Retinal pigment epithelial cell (primary cell): ENCODE data around the gene POU6F2.
"Not testable (repeated sequence)": the region's sequence is repeated elsewhere in the genome, so short reads cannot be mapped to it uniquely, and the experiment has no call there.

Experiments used
- DNase-seq: peaks from one replicate; pipeline ENCODE4 v3.0.0-alpha.2; 2010; ENCODE audit warnings: low read depth
- H3K4me3 ChIP-seq: 2 replicates; pipeline ENCODE4 v1.5.1; 2011; ENCODE audit warnings: mild to moderate bottlenecking, low read length, control low read depth, moderate library complexity
- TF ChIP-seq, protein P1 (sequence below): conservative IDR thresholded peaks from 2 replicates; pipeline ENCODE4 v1.5.1; 2011; ENCODE audit warnings: low read depth, low read length, control low read depth, inconsistent platforms

The POU6F2 gene

DNA sequence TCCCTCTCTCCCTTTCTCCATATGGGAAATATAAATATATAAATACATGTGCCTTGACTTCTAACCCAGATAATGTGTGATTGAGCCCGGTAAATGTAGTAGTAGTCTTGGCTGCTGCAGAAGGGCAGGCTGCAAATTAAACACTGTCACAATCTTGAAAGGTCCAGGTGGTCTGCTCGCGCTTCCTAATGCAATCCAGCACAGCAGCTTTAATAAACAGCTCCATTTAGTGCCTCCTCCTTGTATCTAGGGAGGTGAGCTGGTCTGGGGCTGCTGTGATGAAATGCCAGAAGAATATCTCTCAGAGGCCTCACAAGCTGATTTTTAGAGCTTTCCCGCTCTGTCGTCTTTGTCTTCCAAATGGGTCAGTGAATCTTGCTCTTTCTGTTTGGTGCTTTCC is 782 bp downstream of the POU6F2 start:
- H3K4me3 ChIP-seq = no peak overlapping the region
- DNase-seq = no peak
- TF ChIP-seq, protein P1, sequence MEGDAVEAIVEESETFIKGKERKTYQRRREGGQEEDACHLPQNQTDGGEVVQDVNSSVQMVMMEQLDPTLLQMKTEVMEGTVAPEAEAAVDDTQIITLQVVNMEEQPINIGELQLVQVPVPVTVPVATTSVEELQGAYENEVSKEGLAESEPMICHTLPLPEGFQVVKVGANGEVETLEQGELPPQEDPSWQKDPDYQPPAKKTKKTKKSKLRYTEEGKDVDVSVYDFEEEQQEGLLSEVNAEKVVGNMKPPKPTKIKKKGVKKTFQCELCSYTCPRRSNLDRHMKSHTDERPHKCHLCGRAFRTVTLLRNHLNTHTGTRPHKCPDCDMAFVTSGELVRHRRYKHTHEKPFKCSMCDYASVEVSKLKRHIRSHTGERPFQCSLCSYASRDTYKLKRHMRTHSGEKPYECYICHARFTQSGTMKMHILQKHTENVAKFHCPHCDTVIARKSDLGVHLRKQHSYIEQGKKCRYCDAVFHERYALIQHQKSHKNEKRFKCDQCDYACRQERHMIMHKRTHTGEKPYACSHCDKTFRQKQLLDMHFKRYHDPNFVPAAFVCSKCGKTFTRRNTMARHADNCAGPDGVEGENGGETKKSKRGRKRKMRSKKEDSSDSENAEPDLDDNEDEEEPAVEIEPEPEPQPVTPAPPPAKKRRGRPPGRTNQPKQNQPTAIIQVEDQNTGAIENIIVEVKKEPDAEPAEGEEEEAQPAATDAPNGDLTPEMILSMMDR = no peak

DNA sequence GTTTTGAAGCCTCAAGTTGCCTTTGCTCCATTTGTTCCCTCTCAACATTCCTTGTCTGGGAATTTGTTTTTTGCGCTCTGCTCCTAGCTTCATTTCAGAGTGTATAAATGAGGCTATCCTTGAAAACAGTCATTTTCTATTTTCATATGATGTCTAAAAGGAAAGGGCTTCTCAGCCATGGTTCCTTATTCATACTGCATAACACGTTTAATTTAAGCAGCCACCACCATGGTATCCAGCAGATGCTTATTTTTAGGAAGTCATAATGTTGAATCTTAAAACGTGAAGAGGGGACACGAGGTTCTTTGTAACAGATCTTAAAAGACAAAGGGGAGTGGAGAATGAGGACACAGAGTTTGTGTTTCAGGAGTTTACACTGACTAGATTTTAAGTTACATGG is 14.5 kb downstream of the POU6F2 start:
- TF ChIP-seq, protein P1 = no peak
- no peak for DNase-seq
- no peak overlapping the region for H3K4me3 ChIP-seq

DNA sequence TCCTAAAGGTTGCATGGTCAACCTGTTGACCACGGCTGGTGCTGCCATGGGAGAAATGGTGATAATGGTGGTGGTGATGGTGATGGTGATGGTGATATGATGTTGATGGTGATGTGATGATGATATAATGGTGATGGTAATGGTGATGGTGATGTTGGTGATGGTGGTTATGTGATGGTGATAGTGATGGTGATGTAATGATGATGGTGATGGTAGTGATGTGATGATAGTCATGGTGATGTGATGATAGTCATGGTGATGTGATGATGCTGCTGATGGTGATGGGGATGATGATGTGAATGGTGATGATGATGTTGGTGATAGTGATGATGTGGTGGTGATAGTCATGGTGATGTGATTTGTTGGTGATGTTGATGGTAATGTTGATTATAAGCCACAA is 23.9 kb downstream of the POU6F2 start:
- DNase-seq = no peak
- TF ChIP-seq, protein P1 = no peak
- no peak overlapping the region for H3K4me3 ChIP-seq

DNA sequence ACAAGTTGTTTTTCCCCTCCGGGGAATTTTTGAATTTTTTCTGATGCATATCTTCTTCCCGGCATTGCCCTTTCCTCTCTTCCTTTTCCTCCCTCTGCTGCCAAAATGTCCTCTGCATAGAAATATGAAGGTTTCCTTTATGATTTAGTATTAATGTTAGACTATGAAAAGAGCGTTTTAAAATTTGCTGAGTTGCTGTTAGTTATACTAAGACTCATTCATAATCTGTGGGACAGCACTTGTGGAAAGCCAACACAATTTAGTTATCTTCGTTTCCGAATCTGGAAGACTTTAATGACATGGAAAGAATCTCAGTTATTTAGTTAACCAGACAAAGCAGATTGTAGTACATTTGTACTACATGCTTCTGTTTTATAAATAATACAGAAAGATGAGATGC is 25.0 kb downstream of the POU6F2 start:
- no peak overlapping the region for H3K4me3 ChIP-seq
- TF ChIP-seq, protein P1 = no peak
- no peak for DNase-seq

DNA sequence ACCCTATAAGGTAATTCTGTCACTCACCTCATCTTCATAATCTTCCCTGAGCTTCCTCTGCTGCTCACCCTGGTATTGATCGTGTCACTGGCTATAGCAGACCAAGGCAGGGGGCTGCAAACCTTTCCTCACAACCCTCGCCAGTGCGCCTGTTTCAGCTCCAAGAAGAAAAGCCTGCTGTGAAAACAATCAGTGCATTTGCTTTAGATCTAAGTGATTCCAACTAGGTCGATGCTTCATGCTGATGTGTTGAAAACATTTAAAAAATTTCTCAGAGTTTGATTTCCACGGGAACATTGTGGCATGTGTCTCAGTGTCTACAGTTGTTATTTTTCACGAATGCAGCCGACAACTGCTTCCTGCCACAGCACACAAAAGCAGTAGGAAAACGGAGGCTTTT is 27.3 kb downstream of the POU6F2 start:
- no peak overlapping the region for H3K4me3 ChIP-seq
- TF ChIP-seq, protein P1 = no peak
- no peak for DNase-seq

DNA sequence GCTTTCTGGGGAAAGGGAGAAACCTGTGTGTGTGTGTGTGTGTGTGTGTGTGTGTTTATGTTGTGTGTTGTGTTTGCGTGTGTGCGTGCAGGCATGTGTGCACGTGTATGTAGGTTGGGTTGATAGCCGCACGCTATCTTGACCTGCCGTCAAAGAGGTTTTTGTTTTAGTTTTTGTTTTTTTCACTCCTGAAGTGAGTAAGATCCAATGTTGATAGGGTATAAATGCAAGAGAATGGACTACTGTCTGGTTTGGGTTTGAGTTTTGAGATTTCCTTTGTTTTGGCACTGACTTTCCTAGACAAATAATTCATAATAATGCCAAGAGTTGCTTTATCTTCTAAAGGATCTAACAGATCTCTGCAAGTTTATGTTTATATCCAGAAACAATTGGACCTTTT is 27.8 kb downstream of the POU6F2 start:
- no peak for DNase-seq
- no peak overlapping the region for H3K4me3 ChIP-seq
- TF ChIP-seq, protein P1 = no peak

DNA sequence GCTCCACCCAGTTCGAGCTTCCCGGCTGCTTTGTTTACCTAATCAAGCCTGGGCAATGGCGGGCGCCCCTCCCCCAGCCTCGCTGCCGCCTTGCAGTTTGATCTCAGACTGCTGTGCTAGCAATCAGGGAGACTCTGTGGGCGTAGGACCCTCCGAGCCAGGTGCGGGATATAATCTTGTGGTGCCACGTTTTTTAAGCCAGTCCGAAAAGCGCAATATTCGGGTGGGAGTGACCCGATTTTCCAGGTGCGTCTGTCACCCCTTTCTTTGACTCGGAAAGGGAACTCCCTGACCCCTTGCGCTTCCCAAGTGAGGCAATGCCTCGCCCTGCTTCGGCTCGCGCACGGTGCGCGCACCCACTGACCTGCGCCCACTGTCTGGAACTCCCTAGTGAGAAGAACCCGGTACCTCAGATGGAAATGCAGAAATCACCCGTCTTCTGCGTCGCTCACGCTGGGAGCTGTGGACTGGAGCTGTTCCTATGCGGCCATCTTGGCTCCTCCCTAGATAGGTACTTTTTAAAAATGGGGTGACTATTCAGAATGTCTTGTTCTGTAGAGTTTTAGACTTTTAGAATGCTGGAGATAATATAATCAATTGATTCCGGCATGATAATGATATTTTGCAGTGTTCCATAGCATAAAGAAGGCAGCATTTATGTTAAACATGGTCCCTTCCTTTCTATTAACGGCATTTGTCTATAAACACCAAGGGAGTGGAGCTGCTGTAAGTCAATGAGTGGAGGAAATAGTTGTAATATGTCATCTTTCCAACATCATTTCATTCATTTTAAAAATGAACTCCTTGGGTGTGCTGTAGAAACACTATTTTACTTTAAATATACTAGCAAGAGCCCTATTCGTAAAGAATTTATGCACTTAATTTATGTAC is 35.6 kb downstream of the POU6F2 start:
- not testable (repeated sequence) for DNase-seq, H3K4me3 ChIP-seq

DNA sequence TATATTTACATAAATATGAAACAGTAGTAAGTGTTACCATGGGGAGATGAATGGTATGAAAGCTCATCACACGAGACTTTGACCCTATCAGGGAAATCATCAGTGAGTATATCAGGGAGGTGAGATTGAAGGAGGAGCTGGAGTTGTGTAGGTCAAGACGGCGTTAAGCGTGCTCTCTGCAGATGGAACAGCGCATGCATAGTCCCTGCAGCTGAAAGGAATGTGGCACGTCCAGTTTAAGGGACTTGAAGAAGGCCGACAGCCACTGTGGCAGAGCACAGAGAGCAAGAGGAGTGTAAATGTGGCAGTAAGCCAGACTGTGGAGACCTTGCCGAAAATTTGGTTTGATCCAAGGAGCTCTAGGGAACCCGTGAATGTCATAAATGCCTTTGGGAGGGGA is 38.9 kb downstream of the POU6F2 start:
- no peak overlapping the region for H3K4me3 ChIP-seq
- DNase-seq = no peak
- TF ChIP-seq, protein P1 = no peak
